ENCODE data around the gene SYT9. TPM values are rescaled to one million over a fixed set of nuclear protein-coding genes. Genes with fewer than 3 reads are reported as not detected.
A peak's percentile ranks its signal among the peaks of the same experiment; 100 is the strongest.

The SYT9 gene
- total and polyA plus RNA-seq, 2 donors, result 0.05 to 0.07 TPM

DNA sequence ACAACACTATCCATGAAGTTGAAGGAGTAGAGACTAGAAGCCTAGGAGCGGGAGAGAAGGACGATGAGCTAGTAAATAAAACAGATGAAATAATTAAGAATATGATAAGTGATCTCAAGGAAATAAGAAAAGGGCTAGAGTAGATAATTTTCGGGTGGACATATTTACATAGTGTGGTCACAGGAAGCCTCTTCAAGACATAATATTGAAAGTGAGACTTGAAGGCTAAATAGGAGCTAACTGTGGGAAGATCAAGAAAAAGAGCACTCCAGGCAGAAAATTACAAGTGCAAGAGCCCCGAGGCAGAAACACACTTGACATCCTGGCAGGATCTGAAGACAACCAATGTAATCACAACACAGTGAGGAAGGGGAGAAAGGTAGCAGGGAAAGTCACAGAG is 250.2 kb downstream of the SYT9 start:
- 95% methylated on average over 4 of the region's 4 CpGs for whole genome bisulfite sequencing

DNA sequence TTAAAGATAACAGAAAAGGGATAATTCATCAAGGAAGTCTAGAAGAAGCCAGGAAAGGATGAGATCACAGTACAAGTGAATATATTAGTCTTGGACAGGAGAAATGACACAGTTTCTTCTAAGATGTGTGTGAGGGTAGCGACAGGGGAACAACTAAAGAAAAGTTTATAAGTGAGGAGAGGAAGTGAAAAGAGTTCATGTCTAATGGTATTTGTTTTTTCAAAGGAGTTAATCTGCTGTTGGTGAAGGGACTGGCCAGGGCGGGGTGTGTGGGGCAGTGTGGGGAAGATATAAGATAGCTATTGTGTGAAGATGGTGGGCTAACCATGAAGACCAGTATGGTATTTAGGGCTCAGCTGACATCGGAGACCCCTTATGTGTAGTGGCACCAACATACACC is 254.5 kb downstream of the SYT9 start:
- 96% methylated on average over 3 of the region's 3 CpGs for WGBS
- no peaks in the 10 kb centered on the region for H3K9me3 ChIP-seq (ENCODE audit: control insufficient read depth in 2 of 2, insufficient read depth in 1 of 2, low read length in 1 of 2)
- no peak overlapping the region for H3K27ac ChIP-seq (ENCODE audit: low read depth in 1 of 2, low read length in 1 of 2)
- peaks cover 0 to under 1% of the 10 kb centered on the region in 2 donors for H3K27me3 ChIP-seq (ENCODE audit: control insufficient read depth in 2 of 2, insufficient read depth in 1 of 2, low read length in 1 of 2)
- H3K4me1 ChIP-seq (ENCODE audit: control insufficient read depth in 2 of 2, insufficient read depth in 2 of 2, low read length in 2 of 2), result peaks cover 0 to 2% of the 10 kb centered on the region in 2 donors
- H3K36me3 ChIP-seq (ENCODE audit: control insufficient read depth in 2 of 2, insufficient read depth in 2 of 2, low read length in 1 of 2), result no peaks in the 10 kb centered on the region
- no peak for DNase-seq (ENCODE audit: low read depth in 6 of 9, low spot score in 9 of 9)
- no peak overlapping the region for H3K4me3 ChIP-seq (ENCODE audit: low read length in 2 of 2)

More for the DNA sequence above, 250.2 kb downstream of the SYT9 start:
- H3K4me1 ChIP-seq (ENCODE audit: control insufficient read depth in 2 of 2, insufficient read depth in 2 of 2, low read length in 2 of 2), result no peaks in the 10 kb centered on the region
- no peak for DNase-seq (ENCODE audit: low read depth in 6 of 9, low spot score in 9 of 9)
- H3K36me3 ChIP-seq (ENCODE audit: control insufficient read depth in 2 of 2, insufficient read depth in 2 of 2, low read length in 1 of 2), result no peaks in the 10 kb centered on the region
- H3K9me3 ChIP-seq (ENCODE audit: control insufficient read depth in 2 of 2, insufficient read depth in 1 of 2, low read length in 1 of 2), result no peaks in the 10 kb centered on the region
- H3K27me3 ChIP-seq (ENCODE audit: control insufficient read depth in 2 of 2, insufficient read depth in 1 of 2, low read length in 1 of 2), result no peaks in the 10 kb centered on the region
- H3K4me3 ChIP-seq (ENCODE audit: low read length in 2 of 2), result no peak overlapping the region
- H3K27ac ChIP-seq (ENCODE audit: low read depth in 1 of 2, low read length in 1 of 2), result no peak overlapping the region

DNA sequence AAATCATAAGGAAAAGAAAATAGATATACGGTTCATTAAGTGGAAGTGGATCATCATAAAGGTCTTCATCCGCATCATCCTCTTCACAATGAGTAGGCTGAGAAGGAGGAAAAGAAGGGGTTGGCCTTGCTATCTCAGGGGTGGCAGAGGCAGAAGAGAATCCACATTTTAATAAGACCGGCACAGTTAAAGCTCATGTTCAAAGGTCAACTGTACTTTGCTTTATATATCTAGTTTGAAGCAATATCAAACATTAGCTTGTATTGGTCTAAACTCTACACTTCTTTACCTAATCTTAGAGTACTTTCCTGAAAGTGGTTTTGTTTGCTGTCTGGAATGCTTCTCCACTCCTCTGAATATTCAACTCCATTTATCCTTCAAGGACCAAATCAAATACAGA is 256.4 kb downstream of the SYT9 start:
- Histone ChIP-seq H3K4me3 (ENCODE audit: low read length in 2 of 2) (no peak overlapping the region), H3K27me3 (ENCODE audit: control insufficient read depth in 2 of 2, insufficient read depth in 1 of 2, low read length in 1 of 2) (peaks cover 0 to 15% of the 10 kb centered on the region in 2 donors), H3K4me1 (ENCODE audit: control insufficient read depth in 2 of 2, insufficient read depth in 2 of 2, low read length in 2 of 2) (peaks cover 13 to 19% of the 10 kb centered on the region in 2 donors)

DNA sequence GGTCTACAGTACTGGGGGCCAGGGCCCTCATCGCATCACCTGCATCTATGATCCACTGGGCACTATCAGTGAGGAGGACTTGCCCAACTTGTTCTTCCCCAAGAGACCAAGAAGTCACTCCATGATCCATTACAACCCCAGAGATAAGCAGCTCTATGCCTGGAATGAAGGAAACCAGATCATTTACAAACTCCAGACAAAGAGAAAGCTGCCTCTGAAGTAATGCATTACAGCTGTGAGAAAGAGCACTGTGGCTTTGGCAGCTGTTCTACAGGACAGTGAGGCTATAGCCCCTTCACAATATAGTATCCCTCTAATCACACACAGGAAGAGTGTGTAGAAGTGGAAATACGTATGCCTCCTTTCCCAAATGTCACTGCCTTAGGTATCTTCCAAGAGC is 258.3 kb downstream of the SYT9 start:
- 95% methylated on average over 2 of the region's 2 CpGs for WGBS
- Histone ChIP-seq H3K9me3 (ENCODE audit: control insufficient read depth in 2 of 2, insufficient read depth in 1 of 2, low read length in 1 of 2) (peaks cover 0 to 4% of the 10 kb centered on the region in 2 donors), H3K27ac (ENCODE audit: low read depth in 1 of 2, low read length in 1 of 2) (no peak overlapping the region), H3K36me3 (ENCODE audit: control insufficient read depth in 2 of 2, insufficient read depth in 2 of 2, low read length in 1 of 2) (no peaks in the 10 kb centered on the region), H3K27me3 (ENCODE audit: control insufficient read depth in 2 of 2, insufficient read depth in 1 of 2, low read length in 1 of 2) (peaks cover 11 to 30% of the 10 kb centered on the region in 2 donors), H3K4me3 (ENCODE audit: low read length in 2 of 2) (no peak overlapping the region), H3K4me1 (ENCODE audit: control insufficient read depth in 2 of 2, insufficient read depth in 2 of 2, low read length in 2 of 2) (peaks cover 16 to 19% of the 10 kb centered on the region in 2 donors)
- no peak for DNase-seq (ENCODE audit: low read depth in 6 of 9, low spot score in 9 of 9)

More for the DNA sequence above, 256.4 kb downstream of the SYT9 start:
- H3K27ac ChIP-seq (ENCODE audit: low read depth in 1 of 2, low read length in 1 of 2), result no peak overlapping the region
- H3K36me3 ChIP-seq (ENCODE audit: control insufficient read depth in 2 of 2, insufficient read depth in 2 of 2, low read length in 1 of 2), result no peaks in the 10 kb centered on the region
- DNase-seq (ENCODE audit: low read depth in 6 of 9, low spot score in 9 of 9), result no peak
- H3K9me3 ChIP-seq (ENCODE audit: control insufficient read depth in 2 of 2, insufficient read depth in 1 of 2, low read length in 1 of 2), result peaks cover 0 to 4% of the 10 kb centered on the region in 2 donors
- 99% methylated on average over 3 of the region's 3 CpGs for WGBS

DNA sequence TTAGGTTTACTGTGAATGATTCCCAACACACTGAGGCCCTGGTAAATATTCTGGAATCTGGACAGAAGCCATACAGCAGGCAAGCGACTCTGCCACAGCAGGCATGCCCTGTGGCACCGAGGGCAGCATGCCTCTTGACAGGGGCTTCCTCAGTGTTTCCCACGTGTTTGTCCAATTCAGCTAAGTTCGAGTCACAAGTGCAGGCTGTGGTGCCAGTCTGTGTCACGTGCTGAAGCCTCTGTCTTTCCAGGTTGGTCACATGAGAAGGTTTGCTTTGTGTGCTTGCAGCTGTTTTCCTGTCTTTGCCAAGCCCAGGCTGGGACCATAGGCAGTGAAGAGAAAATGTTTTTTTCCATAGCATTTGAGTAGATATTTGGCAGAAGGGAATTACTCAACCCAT is 259.7 kb downstream of the SYT9 start:
- peak in 1 of 9 donors; percentile 19 for DNase-seq (ENCODE audit: low read depth in 6 of 9, low spot score in 9 of 9)
- Histone ChIP-seq H3K9me3 (ENCODE audit: control insufficient read depth in 2 of 2, insufficient read depth in 1 of 2, low read length in 1 of 2) (peaks cover 0 to 4% of the 10 kb centered on the region in 2 donors), H3K4me1 (ENCODE audit: control insufficient read depth in 2 of 2, insufficient read depth in 2 of 2, low read length in 2 of 2) (peaks cover 16 to 19% of the 10 kb centered on the region in 2 donors), H3K27me3 (ENCODE audit: control insufficient read depth in 2 of 2, insufficient read depth in 1 of 2, low read length in 1 of 2) (peaks cover 14 to 43% of the 10 kb centered on the region in 2 donors), H3K4me3 (ENCODE audit: low read length in 2 of 2) (no peak overlapping the region), H3K36me3 (ENCODE audit: control insufficient read depth in 2 of 2, insufficient read depth in 2 of 2, low read length in 1 of 2) (no peaks in the 10 kb centered on the region), H3K27ac (ENCODE audit: low read depth in 1 of 2, low read length in 1 of 2) (peak overlapping the region in 1 of 2 donors; percentile 47)
- WGBS, result 7% methylated on average over 5 of the region's 5 CpGs

DNA sequence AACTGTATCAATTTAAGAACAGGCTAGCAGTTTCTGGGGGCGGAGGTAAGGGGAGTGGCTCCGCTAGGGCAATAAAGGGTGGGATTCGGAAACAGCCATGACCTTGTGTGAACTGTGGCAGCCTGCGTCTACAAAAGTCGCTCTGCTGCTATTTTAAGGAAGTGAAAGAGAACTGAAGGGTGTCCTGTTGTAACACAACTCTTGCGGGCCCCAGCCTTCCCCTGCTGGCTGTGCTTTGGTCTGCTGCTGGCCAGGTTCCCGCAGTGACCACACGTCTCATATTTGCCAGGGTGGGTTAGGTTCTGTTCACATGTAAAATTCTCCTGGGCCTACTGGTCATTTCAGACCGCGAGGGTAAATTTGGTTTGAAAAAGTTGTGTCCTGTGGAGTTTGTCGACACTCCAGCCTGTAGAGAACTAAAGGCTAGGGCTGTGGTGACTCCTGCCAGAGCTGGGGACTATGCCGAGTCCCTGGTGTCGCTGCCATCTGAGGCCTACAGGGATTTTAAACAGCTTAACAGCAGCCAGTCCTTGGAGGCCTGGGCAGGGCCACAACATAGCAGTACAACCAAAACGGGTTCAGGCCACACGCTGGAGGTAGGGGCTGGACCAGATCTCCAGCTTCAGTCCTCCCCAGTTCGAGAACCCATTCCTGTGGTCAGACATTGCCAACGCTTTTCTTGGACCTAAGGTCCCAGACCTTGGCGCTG is 261.0 kb downstream of the SYT9 start:
- Histone ChIP-seq H3K27ac (ENCODE audit: low read depth in 1 of 2, low read length in 1 of 2) (peak overlapping the region; percentile 74 to 85), H3K4me1 (ENCODE audit: control insufficient read depth in 2 of 2, insufficient read depth in 2 of 2, low read length in 2 of 2) (peaks cover 16 to 19% of the 10 kb centered on the region in 2 donors), H3K4me3 (ENCODE audit: low read length in 2 of 2) (peak overlapping the region; percentile 60 to 85), H3K27me3 (ENCODE audit: control insufficient read depth in 2 of 2, insufficient read depth in 1 of 2, low read length in 1 of 2) (peaks cover 14 to 46% of the 10 kb centered on the region in 2 donors), H3K36me3 (ENCODE audit: control insufficient read depth in 2 of 2, insufficient read depth in 2 of 2, low read length in 1 of 2) (no peaks in the 10 kb centered on the region), H3K9me3 (ENCODE audit: control insufficient read depth in 2 of 2, insufficient read depth in 1 of 2, low read length in 1 of 2) (peaks cover 0 to 4% of the 10 kb centered on the region in 2 donors)
- DNase-seq (ENCODE audit: low read depth in 6 of 9, low spot score in 9 of 9), result peak in 1 of 9 donors; percentile 36
- WGBS, result 17% methylated on average over 18 of the region's 18 CpGs

DNA sequence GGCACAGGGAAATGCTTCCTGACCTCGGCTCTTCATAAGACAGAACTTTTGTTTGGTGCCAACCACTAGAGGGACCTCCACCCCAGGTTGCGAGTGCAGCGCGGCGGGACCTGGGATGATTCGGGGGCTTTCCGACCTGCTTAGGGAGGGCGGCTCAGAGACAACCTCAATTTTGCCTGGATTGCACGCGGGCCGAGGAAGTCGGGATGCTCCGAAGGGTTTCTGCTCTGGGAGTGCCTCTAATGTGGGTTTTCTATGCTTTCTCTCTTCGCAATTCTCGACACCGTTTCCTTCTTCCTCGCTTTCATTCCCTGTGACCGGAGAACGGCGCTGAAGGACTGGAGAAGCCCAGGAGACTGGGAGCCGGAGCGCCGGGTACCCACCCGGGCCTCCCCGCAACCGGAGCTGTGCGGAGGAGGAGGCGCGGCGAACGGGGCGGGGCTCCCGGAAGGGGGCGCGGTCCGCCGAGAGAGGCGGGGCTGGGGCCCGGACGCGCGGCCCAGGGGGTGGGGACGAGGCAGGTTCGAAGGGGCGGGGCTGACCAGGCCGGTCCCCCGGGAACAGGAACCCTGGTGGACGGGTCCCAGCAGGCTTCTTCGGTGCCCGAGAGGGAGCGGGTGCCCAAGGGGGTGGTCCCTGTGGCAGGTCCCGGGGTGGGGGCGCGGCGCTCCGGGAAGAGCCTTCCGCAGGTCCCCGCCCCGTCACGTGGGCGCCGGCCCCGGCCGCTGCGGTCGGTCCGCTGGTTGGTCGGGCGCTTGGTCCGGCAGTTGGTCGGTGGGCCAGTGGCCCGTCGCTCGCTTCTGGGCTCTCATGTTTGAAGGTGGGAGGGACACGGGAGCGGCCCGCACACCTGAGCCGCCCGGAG is 261.8 kb downstream of the SYT9 start, which contains the start of gene PPFIBP2:
Gene PPFIBP2 (plus strand): TSS at position 766 of the 865 bp plus-strand sequence. CDS start 35,477 bp downstream, outside the sequence.
- Histone ChIP-seq H3K9me3 (ENCODE audit: control insufficient read depth in 2 of 2, insufficient read depth in 1 of 2, low read length in 1 of 2) (peaks cover 0 to 4% of the 10 kb centered on the region in 2 donors), H3K36me3 (ENCODE audit: control insufficient read depth in 2 of 2, insufficient read depth in 2 of 2, low read length in 1 of 2) (no peaks in the 10 kb centered on the region), H3K27ac (ENCODE audit: low read depth in 1 of 2, low read length in 1 of 2) (peak within 1 kb of the TSS; percentile 74 to 85), H3K27me3 (ENCODE audit: control insufficient read depth in 2 of 2, insufficient read depth in 1 of 2, low read length in 1 of 2) (peaks cover 14 to 46% of the 10 kb centered on the region in 2 donors), H3K4me3 (ENCODE audit: low read length in 2 of 2) (peak within 1 kb of the TSS; percentile 60 to 85), H3K4me1 (ENCODE audit: control insufficient read depth in 2 of 2, insufficient read depth in 2 of 2, low read length in 2 of 2) (peaks cover 16 to 19% of the 10 kb centered on the region in 2 donors)
- under 1% methylated on average over 79 of the region's 79 CpGs for WGBS
- DNase-seq (ENCODE audit: low read depth in 6 of 9, low spot score in 9 of 9), result peak in 8 of 9 donors; percentile 19 to 72 (median 48)

DNA sequence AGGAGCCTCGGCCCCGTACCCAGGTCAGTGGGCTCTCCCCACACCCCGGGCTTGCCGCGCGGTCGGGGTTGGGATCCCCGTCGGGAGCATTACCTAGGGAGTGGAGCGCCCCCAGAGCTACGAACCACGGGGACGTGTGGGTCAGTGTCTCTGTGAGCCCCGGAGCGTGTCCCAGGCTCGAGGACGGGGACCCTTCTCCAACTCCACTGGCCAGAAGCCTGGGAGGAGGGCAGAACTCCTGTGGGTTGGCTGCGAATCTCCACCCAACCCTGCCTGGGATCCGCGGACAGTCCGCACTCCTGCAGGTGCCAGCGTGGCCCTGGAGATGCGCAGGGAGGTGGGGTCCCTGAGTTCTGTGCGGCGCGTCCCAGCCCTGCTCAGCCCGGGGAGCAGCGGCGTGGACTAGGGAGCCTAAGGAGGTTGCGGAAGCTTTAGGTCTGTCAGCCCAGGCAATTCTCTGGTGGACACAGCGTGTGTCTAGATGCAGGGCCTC is 262.4 kb downstream of the SYT9 start:
- peaks cover 16 to 19% of the 10 kb centered on the region in 2 donors for H3K4me1 ChIP-seq (ENCODE audit: control insufficient read depth in 2 of 2, insufficient read depth in 2 of 2, low read length in 2 of 2)
- H3K27me3 ChIP-seq (ENCODE audit: control insufficient read depth in 2 of 2, insufficient read depth in 1 of 2, low read length in 1 of 2), result peaks cover 14 to 46% of the 10 kb centered on the region in 2 donors
- WGBS, result 5% methylated on average over 31 of the region's 31 CpGs
- DNase-seq (ENCODE audit: low read depth in 6 of 9, low spot score in 9 of 9), result no peak
- H3K9me3 ChIP-seq (ENCODE audit: control insufficient read depth in 2 of 2, insufficient read depth in 1 of 2, low read length in 1 of 2), result peaks cover 0 to 4% of the 10 kb centered on the region in 2 donors
- H3K36me3 ChIP-seq (ENCODE audit: control insufficient read depth in 2 of 2, insufficient read depth in 2 of 2, low read length in 1 of 2), result no peaks in the 10 kb centered on the region
- peak overlapping the region; percentile 60 to 85 for H3K4me3 ChIP-seq (ENCODE audit: low read length in 2 of 2)
- H3K27ac ChIP-seq (ENCODE audit: low read depth in 1 of 2, low read length in 1 of 2), result no peak overlapping the region

Measured in thymus (tissue), 11 donors.